Measurements from ENCODE around the gene MAP2K7.

DNA sequence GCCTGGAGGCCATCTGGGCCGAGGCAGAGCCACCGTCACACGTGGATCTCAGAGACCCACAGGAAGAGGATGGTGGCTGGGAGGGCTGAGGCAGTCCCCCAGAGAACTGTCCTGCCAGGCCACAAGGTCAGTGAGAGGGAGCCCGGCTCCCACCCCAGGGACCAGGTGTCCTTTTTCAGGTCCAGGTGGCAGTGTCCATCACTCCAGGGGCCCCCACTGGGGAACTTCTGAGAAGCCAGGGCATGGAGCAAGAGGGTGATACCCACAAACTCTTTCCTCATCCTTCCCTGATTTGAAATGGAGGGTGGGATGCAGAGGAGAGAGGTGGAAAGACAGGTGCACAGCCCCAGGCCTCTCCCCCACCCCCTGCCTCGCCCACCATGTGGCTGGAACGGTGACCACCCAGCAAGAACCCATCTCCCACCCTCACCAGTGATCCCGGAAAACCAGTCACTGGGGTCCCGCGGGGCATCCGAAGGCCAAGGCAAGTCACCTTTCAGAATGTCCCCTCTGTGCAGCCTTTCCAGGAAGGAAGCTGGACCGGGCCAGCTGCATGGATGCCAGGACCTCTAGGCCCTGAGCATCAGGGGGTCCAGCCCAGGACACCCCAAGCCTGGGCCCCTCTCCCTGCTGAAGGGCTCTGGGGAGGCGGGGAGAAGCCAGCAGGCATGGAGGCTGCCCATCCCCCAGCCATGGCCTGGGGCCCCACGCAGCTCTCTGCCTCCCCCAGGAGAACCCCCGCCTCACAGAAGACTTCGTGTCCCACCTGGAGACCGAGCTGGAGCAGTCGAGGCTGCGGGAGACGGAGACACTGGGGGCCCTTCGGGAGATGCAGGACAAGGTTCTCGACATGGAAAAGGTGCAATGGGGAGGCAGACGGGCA lies 43.6 kb upstream of the MAP2K7 start:
- TF ChIP-seq CTCF (tag by site-specific recombination; IDR thresholded peaks at IDR 0.05), result no peak
- no peak for TF ChIP-seq ZNF121 (tag by site-specific recombination; IDR thresholded peaks at IDR 0.05)
- TF ChIP-seq KLF10 (tag by site-specific recombination; IDR thresholded peaks at IDR 0.05), result no peak
- TF ChIP-seq, protein P1, sequence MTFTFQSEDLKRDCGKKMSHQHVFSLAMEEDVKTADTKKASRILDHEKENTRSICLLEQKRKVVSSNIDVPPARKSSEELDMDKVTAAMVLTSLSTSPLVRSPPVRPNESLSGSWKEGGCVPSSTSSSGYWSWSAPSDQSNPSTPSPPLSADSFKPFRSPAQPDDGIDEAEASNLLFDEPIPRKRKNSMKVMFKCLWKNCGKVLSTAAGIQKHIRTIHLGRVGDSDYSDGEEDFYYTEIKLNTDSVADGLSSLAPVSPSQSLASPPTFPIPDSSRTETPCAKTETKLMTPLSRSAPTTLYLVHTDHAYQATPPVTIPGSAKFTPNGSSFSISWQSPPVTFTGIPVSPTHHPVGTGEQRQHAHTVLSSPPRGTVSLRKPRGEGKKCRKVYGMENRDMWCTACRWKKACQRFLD (tag by site-specific recombination; IDR thresholded peaks at IDR 0.05), result no peak
- TF ChIP-seq GLI4 (tag by site-specific recombination; IDR thresholded peaks at IDR 0.05), result no peak
- no peak for TF ChIP-seq WT1 (tag by site-specific recombination; IDR thresholded peaks at IDR 0.05)
- TF ChIP-seq ZNF830 (tag by site-specific recombination; IDR thresholded peaks at IDR 0.05; ENCODE audit: low read depth), result no peak
- TF ChIP-seq ZBTB1 (tag by site-specific recombination; IDR thresholded peaks at IDR 0.05), result no peak
- TF ChIP-seq SALL2 (tag by site-specific recombination; IDR thresholded peaks at IDR 0.05; ENCODE audit: borderline replicate concordance), result no peak

Data from HEK293 (cell line).